ENCODE results near the gene LURAP1L. TPM values are rescaled to one million over a fixed set of nuclear protein-coding genes. Genes with fewer than 3 reads are reported as not detected.

Gene LURAP1L
- total RNA-seq, 2 experiments from 2014 or later, result not detected

GRCh38 chr9:12764150-12764549 lies 10.7 kb upstream of the LURAP1L start:
- Histone ChIP-seq H4K20me1 (ENCODE audit: insufficient read depth, low read length) (no peaks in the 10 kb centered on the region), H3K36me3 (ENCODE audit: insufficient read depth, low read length) (no peaks in the 10 kb centered on the region), H3K79me2 (ENCODE audit: insufficient read depth, low read depth, low read length) (no peaks in the 10 kb centered on the region), H3K9me2 (ENCODE audit: insufficient read depth, low read length) (no peaks in the 10 kb centered on the region), H2AFZ (ENCODE audit: low read length) (no peak overlapping the region), H3K4me3 (ENCODE audit: low read depth, low read length, poor library complexity, severe bottlenecking) (no peak overlapping the region), H3K27ac (ENCODE audit: low read depth, low read length, poor library complexity, severe bottlenecking) (no peak overlapping the region), H3K9me3 (ENCODE audit: low read length) (no peaks in the 10 kb centered on the region), H3K4me2 (ENCODE audit: low read length) (no peak overlapping the region), H3K4me1 (ENCODE audit: insufficient read depth, low read length, poor library complexity, severe bottlenecking) (no peaks in the 10 kb centered on the region)
- TF ChIP-seq EZH2phosphoT487 (IDR thresholded peaks at IDR 0.05; ENCODE audit: borderline replicate concordance, low read depth, low read length), result no peak
- no peak for TF ChIP-seq CTCF (conservative IDR thresholded peaks at IDR 0.05; ENCODE audit: low read length)
- no TSS peak for BruUV-seq (replicated peaks)
- DNase-seq (ENCODE audit: low spot score), result no peak
- POLR2A ChIA-PET, result no interaction called here
- CTCF ChIA-PET (ENCODE audit: unreplicated experiment), result no interaction called here
- intact Hi-C loops (cut with micrococcal nuclease; ENCODE audit: unreplicated experiment), result no loop called here

GRCh38 chr9:12765088-12765798 lies 9.6 kb upstream of the LURAP1L start:
- ChIA-PET POLR2A (no interaction called here), CTCF (ENCODE audit: unreplicated experiment) (no interaction called here)
- intact Hi-C loops (cut with micrococcal nuclease; ENCODE audit: unreplicated experiment), result no loop called here
- Histone ChIP-seq H3K36me3 (ENCODE audit: insufficient read depth, low read length) (no peaks in the 10 kb centered on the region), H3K4me2 (ENCODE audit: low read length) (no peak overlapping the region), H3K4me1 (ENCODE audit: insufficient read depth, low read length, poor library complexity, severe bottlenecking) (no peaks in the 10 kb centered on the region), H4K20me1 (ENCODE audit: insufficient read depth, low read length) (no peaks in the 10 kb centered on the region), H2AFZ (ENCODE audit: low read length) (no peak overlapping the region), H3K9me3 (ENCODE audit: low read length) (no peaks in the 10 kb centered on the region), H3K9me2 (ENCODE audit: insufficient read depth, low read length) (no peaks in the 10 kb centered on the region), H3K4me3 (ENCODE audit: low read depth, low read length, poor library complexity, severe bottlenecking) (no peak overlapping the region), H3K27ac (ENCODE audit: low read depth, low read length, poor library complexity, severe bottlenecking) (no peak overlapping the region), H3K79me2 (ENCODE audit: insufficient read depth, low read depth, low read length) (no peaks in the 10 kb centered on the region)
- BruUV-seq (replicated peaks), result no TSS peak
- no peak for TF ChIP-seq CTCF (conservative IDR thresholded peaks at IDR 0.05; ENCODE audit: low read length)
- DNase-seq (ENCODE audit: low spot score), result no peak

GRCh38 chr9:12766357-12766756 lies 8.5 kb upstream of the LURAP1L start:
- BruUV-seq (replicated peaks), result no TSS peak
- Histone ChIP-seq H3K4me3 (ENCODE audit: low read depth, low read length, poor library complexity, severe bottlenecking) (no peak overlapping the region), H3K9me2 (ENCODE audit: insufficient read depth, low read length) (no peaks in the 10 kb centered on the region), H3K36me3 (ENCODE audit: insufficient read depth, low read length) (no peaks in the 10 kb centered on the region), H2AFZ (ENCODE audit: low read length) (no peak overlapping the region), H3K4me1 (ENCODE audit: insufficient read depth, low read length, poor library complexity, severe bottlenecking) (no peaks in the 10 kb centered on the region), H3K4me2 (ENCODE audit: low read length) (no peak overlapping the region), H3K9me3 (ENCODE audit: low read length) (no peaks in the 10 kb centered on the region), H4K20me1 (ENCODE audit: insufficient read depth, low read length) (no peaks in the 10 kb centered on the region), H3K27ac (ENCODE audit: low read depth, low read length, poor library complexity, severe bottlenecking) (no peak overlapping the region), H3K79me2 (ENCODE audit: insufficient read depth, low read depth, low read length) (no peaks in the 10 kb centered on the region)
- no peak for DNase-seq (ENCODE audit: low spot score)
- intact Hi-C loops (cut with micrococcal nuclease; ENCODE audit: unreplicated experiment), result no loop called here
- TF ChIP-seq EZH2phosphoT487 (IDR thresholded peaks at IDR 0.05; ENCODE audit: borderline replicate concordance, low read depth, low read length) (no peak), CTCF (conservative IDR thresholded peaks at IDR 0.05; ENCODE audit: low read length) (no peak)
- ChIA-PET CTCF (ENCODE audit: unreplicated experiment) (no interaction called here), POLR2A (no interaction called here)

Measured in OCI-LY7 (cell line).